ENCODE measurements around the gene LRRC3. TPM values are rescaled to one million over a fixed set of nuclear protein-coding genes. Genes with fewer than 3 reads are reported as not detected.

Gene LRRC3
- total RNA-seq, 2 experiments from 2014 or later = not detected

DNA sequence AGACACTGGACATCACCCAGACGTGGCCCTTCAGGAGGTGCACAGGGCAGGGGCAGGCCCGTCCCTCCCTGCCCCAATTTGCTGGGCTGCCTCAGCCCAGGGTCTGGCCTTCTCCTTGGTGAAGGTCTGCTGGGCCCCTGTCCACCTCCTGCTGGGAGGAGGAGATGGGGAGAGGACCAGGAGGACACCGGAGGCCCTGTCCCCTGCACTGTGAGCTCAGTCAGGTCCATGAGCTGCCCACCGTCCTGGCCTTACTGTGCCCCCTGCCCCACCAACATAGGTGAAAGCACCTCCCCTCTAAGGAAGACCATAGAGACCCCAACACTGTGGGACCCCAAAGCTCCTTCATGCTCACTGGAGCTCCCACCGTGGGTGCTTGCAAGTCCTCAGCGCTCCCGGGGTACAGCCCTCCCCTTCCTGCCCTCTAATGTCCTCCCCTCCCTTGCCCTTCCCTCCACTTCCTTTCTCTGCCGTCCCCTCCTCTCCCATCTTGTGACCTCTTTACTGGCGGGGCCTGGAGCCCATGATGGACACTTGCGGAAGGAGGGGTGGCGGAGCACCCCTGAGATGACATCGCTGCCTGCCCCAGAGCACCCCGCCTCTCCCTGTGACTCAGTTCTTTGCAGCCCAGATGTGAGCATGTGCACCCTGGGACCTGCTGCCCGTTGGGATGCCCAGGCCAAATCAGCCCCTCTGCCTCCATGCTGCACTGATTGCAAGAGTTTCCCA lies 4.6 kb downstream of the LRRC3 start:
- no peak overlapping the region for H3K4me2 ChIP-seq (ENCODE audit: low read length)
- no peak for TF ChIP-seq EZH2phosphoT487 (IDR thresholded peaks at IDR 0.05; ENCODE audit: borderline replicate concordance, low read depth, low read length)
- TF ChIP-seq, protein P1, sequence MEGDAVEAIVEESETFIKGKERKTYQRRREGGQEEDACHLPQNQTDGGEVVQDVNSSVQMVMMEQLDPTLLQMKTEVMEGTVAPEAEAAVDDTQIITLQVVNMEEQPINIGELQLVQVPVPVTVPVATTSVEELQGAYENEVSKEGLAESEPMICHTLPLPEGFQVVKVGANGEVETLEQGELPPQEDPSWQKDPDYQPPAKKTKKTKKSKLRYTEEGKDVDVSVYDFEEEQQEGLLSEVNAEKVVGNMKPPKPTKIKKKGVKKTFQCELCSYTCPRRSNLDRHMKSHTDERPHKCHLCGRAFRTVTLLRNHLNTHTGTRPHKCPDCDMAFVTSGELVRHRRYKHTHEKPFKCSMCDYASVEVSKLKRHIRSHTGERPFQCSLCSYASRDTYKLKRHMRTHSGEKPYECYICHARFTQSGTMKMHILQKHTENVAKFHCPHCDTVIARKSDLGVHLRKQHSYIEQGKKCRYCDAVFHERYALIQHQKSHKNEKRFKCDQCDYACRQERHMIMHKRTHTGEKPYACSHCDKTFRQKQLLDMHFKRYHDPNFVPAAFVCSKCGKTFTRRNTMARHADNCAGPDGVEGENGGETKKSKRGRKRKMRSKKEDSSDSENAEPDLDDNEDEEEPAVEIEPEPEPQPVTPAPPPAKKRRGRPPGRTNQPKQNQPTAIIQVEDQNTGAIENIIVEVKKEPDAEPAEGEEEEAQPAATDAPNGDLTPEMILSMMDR (conservative IDR thresholded peaks at IDR 0.05; ENCODE audit: low read length) = no peak
- no peaks in the 10 kb centered on the region for H3K36me3 ChIP-seq (ENCODE audit: insufficient read depth, low read length)
- H3K79me2 ChIP-seq (ENCODE audit: insufficient read depth, low read depth, low read length) = no peaks in the 10 kb centered on the region
- H2AFZ ChIP-seq (ENCODE audit: low read length) = no peak overlapping the region
- no peak for DNase-seq (ENCODE audit: low spot score)
- H3K9me2 ChIP-seq (ENCODE audit: insufficient read depth, low read length) = no peaks in the 10 kb centered on the region
- BruUV-seq (replicated peaks) = no TSS peak
- no peaks in the 10 kb centered on the region for H3K4me1 ChIP-seq (ENCODE audit: insufficient read depth, low read length, poor library complexity, severe bottlenecking)
- ChIA-PET CTCF (ENCODE audit: unreplicated experiment) (no interaction called here), POLR2A (no interaction called here)
- intact Hi-C loops (cut with micrococcal nuclease; ENCODE audit: unreplicated experiment) = no loop called here
- no peaks in the 10 kb centered on the region for H4K20me1 ChIP-seq (ENCODE audit: insufficient read depth, low read length)
- no peak overlapping the region for H3K27ac ChIP-seq (ENCODE audit: low read depth, low read length, poor library complexity, severe bottlenecking)
- no peak overlapping the region for H3K4me3 ChIP-seq (ENCODE audit: low read depth, low read length, poor library complexity, severe bottlenecking)
- H3K9me3 ChIP-seq (ENCODE audit: low read length) = no peaks in the 10 kb centered on the region

DNA sequence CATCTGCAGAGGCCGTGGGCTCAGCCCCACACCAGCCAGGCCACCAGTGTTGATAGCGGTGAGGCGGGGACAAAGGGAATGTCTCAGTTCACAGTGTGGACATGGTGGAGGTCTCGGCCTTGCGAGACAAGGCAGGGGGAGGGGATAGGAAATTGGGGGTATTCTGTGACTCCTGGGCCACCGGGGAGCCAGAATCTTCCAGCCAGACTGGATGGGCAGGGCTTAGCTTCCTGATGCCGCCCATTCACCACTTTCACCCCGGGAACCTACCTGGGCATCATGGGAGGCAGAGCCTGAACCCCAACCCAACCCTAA lies 5.1 kb downstream of the LRRC3 start:
- BruUV-seq (replicated peaks) = no TSS peak
- Histone ChIP-seq H3K36me3 (ENCODE audit: insufficient read depth, low read length) (no peaks in the 10 kb centered on the region), H3K79me2 (ENCODE audit: insufficient read depth, low read depth, low read length) (no peaks in the 10 kb centered on the region), H3K27ac (ENCODE audit: low read depth, low read length, poor library complexity, severe bottlenecking) (no peak overlapping the region), H2AFZ (ENCODE audit: low read length) (no peak overlapping the region), H4K20me1 (ENCODE audit: insufficient read depth, low read length) (no peaks in the 10 kb centered on the region), H3K4me2 (ENCODE audit: low read length) (no peak overlapping the region), H3K9me3 (ENCODE audit: low read length) (no peaks in the 10 kb centered on the region), H3K4me1 (ENCODE audit: insufficient read depth, low read length, poor library complexity, severe bottlenecking) (no peaks in the 10 kb centered on the region), H3K4me3 (ENCODE audit: low read depth, low read length, poor library complexity, severe bottlenecking) (no peak overlapping the region), H3K9me2 (ENCODE audit: insufficient read depth, low read length) (no peaks in the 10 kb centered on the region)
- intact Hi-C loops (cut with micrococcal nuclease; ENCODE audit: unreplicated experiment) = no loop called here
- no peak for TF ChIP-seq EZH2phosphoT487 (IDR thresholded peaks at IDR 0.05; ENCODE audit: borderline replicate concordance, low read depth, low read length)
- TF ChIP-seq, protein P1 (conservative IDR thresholded peaks at IDR 0.05; ENCODE audit: low read length) = no peak
- no peak for DNase-seq (ENCODE audit: low spot score)
- ChIA-PET POLR2A (no interaction called here), CTCF (ENCODE audit: unreplicated experiment) (no interaction called here)

DNA sequence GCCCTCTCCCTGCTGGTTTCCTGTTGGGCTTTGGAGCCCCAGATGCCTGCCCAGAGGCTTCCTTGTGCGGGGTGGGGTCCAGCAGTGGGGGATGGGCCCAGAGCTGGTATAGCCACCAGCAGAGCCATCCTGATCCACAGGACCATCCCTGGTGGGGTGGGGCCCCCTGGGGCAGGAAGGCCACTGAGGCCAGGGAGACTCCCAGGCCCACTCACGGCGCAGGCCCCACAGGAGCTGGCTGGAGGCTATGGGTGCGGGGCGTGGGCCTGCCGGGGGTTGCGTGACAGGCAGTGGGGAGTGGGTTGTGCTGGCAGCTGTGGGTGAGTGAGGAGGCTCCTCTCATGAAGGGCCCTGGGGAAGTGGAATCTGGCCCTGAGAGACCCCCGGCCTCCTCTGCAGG lies 5.7 kb downstream of the LRRC3 start:
- H3K4me3 ChIP-seq (ENCODE audit: low read depth, low read length, poor library complexity, severe bottlenecking) = no peak overlapping the region
- BruUV-seq (replicated peaks) = no TSS peak
- no peak overlapping the region for H3K4me2 ChIP-seq (ENCODE audit: low read length)
- no peak for DNase-seq (ENCODE audit: low spot score)
- H3K9me3 ChIP-seq (ENCODE audit: low read length) = no peaks in the 10 kb centered on the region
- no peaks in the 10 kb centered on the region for H3K4me1 ChIP-seq (ENCODE audit: insufficient read depth, low read length, poor library complexity, severe bottlenecking)
- intact Hi-C loops (cut with micrococcal nuclease; ENCODE audit: unreplicated experiment) = no loop called here
- no peaks in the 10 kb centered on the region for H3K9me2 ChIP-seq (ENCODE audit: insufficient read depth, low read length)
- POLR2A ChIA-PET = no interaction called here
- no peaks in the 10 kb centered on the region for H4K20me1 ChIP-seq (ENCODE audit: insufficient read depth, low read length)
- H3K36me3 ChIP-seq (ENCODE audit: insufficient read depth, low read length) = no peaks in the 10 kb centered on the region
- CTCF ChIA-PET (ENCODE audit: unreplicated experiment) = no interaction called here
- TF ChIP-seq, protein P1 (conservative IDR thresholded peaks at IDR 0.05; ENCODE audit: low read length) = no peak
- no peak for TF ChIP-seq EZH2phosphoT487 (IDR thresholded peaks at IDR 0.05; ENCODE audit: borderline replicate concordance, low read depth, low read length)
- H2AFZ ChIP-seq (ENCODE audit: low read length) = no peak overlapping the region
- no peak overlapping the region for H3K27ac ChIP-seq (ENCODE audit: low read depth, low read length, poor library complexity, severe bottlenecking)
- H3K79me2 ChIP-seq (ENCODE audit: insufficient read depth, low read depth, low read length) = no peaks in the 10 kb centered on the region
